Astrocyte (in vitro differentiated cells and primary cell): ENCODE measurements around the gene KCNMA1. TPM values are rescaled to one million over a fixed set of nuclear protein-coding genes. Genes with fewer than 3 reads are reported as not detected.
A peak's percentile ranks its signal among the peaks of the same experiment; 100 is the strongest.

Experiments used
- DNase-seq: peaks from one replicate; pipeline ENCODE4 v3.0.0-alpha.2; 2010; ENCODE audit warnings: low read depth
- FAIRE-seq: peaks from 2 replicates; lab custom pipeline; 2011; peaks lifted over from hg19 to GRCh38; lab: Jason Lieb, UNC
- H2AFZ ChIP-seq: 2 replicates; pipeline ENCODE4 v1.6.0; 2012; ENCODE audit warnings: low read depth, low read length, inconsistent platforms
- H3K27ac ChIP-seq: 2 replicates; pipeline ENCODE4 v1.5.1; 2011; ENCODE audit warnings: low read depth, low read length, inconsistent platforms
- H3K27me3 ChIP-seq: 2 replicates; pipeline ENCODE4 v1.6.0; 2011; ENCODE audit warnings: low read length, inconsistent platforms; ENCODE audit not compliant: insufficient read depth
- H3K36me3 ChIP-seq: 2 replicates; pipeline ENCODE4 v1.5.1; 2011; ENCODE audit warnings: low read length, inconsistent platforms; ENCODE audit not compliant: insufficient read depth
- H3K4me1 ChIP-seq: 2 replicates; pipeline ENCODE4 v1.5.1; 2011; ENCODE audit warnings: low read length, inconsistent platforms; ENCODE audit not compliant: insufficient read depth
- H3K4me2 ChIP-seq: 2 replicates; pipeline ENCODE4 v1.6.0; 2012; ENCODE audit warnings: low read length, inconsistent platforms
- H3K4me3 ChIP-seq: 2 replicates; pipeline ENCODE4 v1.5.1; 2011; ENCODE audit warnings: low read depth, mild to moderate bottlenecking, low read length, inconsistent platforms; ENCODE audit not compliant: insufficient read depth
- H3K79me2 ChIP-seq: 2 replicates; pipeline ENCODE4 v1.6.0; 2012; ENCODE audit warnings: mild to moderate bottlenecking, low read length, inconsistent platforms; ENCODE audit not compliant: insufficient read depth
- H3K9ac ChIP-seq: 2 replicates; pipeline ENCODE4 v1.6.0; 2012; ENCODE audit warnings: mild to moderate bottlenecking, low read length, inconsistent platforms
- H3K9me3 ChIP-seq: 2 replicates; pipeline ENCODE4 v1.5.1; 2012; ENCODE audit warnings: low read depth, mild to moderate bottlenecking, low read length, inconsistent platforms; ENCODE audit not compliant: insufficient read depth
- H4K20me1 ChIP-seq: 2 replicates; pipeline ENCODE4 v1.6.0; 2012; ENCODE audit warnings: low read length, inconsistent platforms; ENCODE audit not compliant: insufficient read depth
- H3K27ac Mint-ChIP-seq: one replicate; pipeline ENCODE4 v1.8.0; 2021; ENCODE audit warnings: mild to moderate bottlenecking, mixed read lengths; ENCODE audit not compliant: unreplicated experiment
- H3K27me3 Mint-ChIP-seq: one replicate; pipeline ENCODE4 v1.8.0; 2021; ENCODE audit warnings: low read depth, mixed read lengths; ENCODE audit not compliant: unreplicated experiment
- H3K36me3 Mint-ChIP-seq: one replicate; pipeline ENCODE4 v1.8.0; 2021; ENCODE audit warnings: low read depth, mixed read lengths; ENCODE audit not compliant: unreplicated experiment
- H3K4me1 Mint-ChIP-seq: one replicate; pipeline ENCODE4 v1.8.0; 2021; ENCODE audit warnings: low read depth, mixed read lengths; ENCODE audit not compliant: unreplicated experiment
- H3K4me3 Mint-ChIP-seq: one replicate; pipeline ENCODE4 v1.8.0; 2021; ENCODE audit warnings: mild to moderate bottlenecking, moderate library complexity, mixed read lengths; ENCODE audit not compliant: unreplicated experiment
- H3K9me3 Mint-ChIP-seq: one replicate; pipeline ENCODE4 v1.8.0; 2021; ENCODE audit warnings: mild to moderate bottlenecking, mixed read lengths; ENCODE audit not compliant: unreplicated experiment
- EZH2 ChIP-seq: IDR thresholded peaks from 2 replicates; pipeline ENCODE4 v1.6.1; 2012; ENCODE audit warnings: mild to moderate bottlenecking, low read length, inconsistent platforms; ENCODE audit not compliant: insufficient read depth
- total RNA-seq: library from RNA; stranded (reverse); gene quantifications from 2 replicates; pipeline ENCODE4 v1.2.1, GENCODE V29; 2021
- TF ChIP-seq, protein P1 (sequence below): IDR thresholded peaks from 2 replicates; pipeline ENCODE4 v1.5.1; 2011; ENCODE audit warnings: low read depth, mild to moderate bottlenecking, inconsistent platforms, low read length, moderate library complexity; ENCODE audit not compliant: insufficient read depth

Gene KCNMA1
- total RNA-seq, 1 donor from 2014 or later: 45.8 TPM

DNA sequence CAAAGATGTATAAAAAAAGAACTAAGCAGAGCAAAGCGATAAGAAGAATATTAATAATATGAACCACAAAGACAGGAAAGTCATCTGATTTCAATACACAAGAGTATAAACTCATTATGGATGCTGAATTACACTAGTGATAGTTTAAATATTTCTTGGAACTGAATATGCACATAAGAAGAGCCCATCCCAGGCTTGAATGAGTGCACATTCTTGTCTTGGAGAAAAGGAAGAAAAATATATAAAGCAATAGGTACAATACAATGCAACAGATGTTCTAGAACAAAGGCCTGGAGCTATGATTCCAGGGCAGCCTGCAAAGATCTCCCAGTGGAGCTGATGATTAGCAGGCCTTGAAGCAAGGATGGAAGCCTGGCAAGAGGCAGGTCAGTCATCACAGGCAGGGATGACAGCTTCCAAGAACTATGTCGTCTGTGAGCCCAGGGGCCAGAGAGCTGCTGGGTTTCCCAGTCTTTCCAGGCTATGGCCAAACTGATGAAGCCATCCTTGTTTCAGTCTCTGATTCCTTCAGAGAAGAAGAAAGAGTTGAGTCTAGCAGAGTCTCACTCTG is 277.6 kb downstream of the KCNMA1 start:
- Mint-ChIP-seq H3K4me1 (peaks cover 48% of the 10 kb centered on the region), H3K36me3 (peaks cover 6% of the 10 kb centered on the region), H3K27me3 (no peaks in the 10 kb centered on the region), H3K27ac (peak overlapping the region; percentile 29), H3K9me3 (no peaks in the 10 kb centered on the region), H3K4me3 (no peak overlapping the region)
- Histone ChIP-seq H4K20me1 (no peaks in the 10 kb centered on the region), H3K9ac (no peak overlapping the region), H3K79me2 (no peaks in the 10 kb centered on the region), H3K27me3 (no peaks in the 10 kb centered on the region), H3K4me2 (no peak overlapping the region), H2AFZ (no peak overlapping the region), H3K27ac (no peak overlapping the region), H3K4me3 (no peak overlapping the region), H3K36me3 (no peaks in the 10 kb centered on the region), H3K9me3 (no peaks in the 10 kb centered on the region), H3K4me1 (peaks cover 24% of the 10 kb centered on the region)
- no peak for TF ChIP-seq EZH2
- TF ChIP-seq, protein P1, sequence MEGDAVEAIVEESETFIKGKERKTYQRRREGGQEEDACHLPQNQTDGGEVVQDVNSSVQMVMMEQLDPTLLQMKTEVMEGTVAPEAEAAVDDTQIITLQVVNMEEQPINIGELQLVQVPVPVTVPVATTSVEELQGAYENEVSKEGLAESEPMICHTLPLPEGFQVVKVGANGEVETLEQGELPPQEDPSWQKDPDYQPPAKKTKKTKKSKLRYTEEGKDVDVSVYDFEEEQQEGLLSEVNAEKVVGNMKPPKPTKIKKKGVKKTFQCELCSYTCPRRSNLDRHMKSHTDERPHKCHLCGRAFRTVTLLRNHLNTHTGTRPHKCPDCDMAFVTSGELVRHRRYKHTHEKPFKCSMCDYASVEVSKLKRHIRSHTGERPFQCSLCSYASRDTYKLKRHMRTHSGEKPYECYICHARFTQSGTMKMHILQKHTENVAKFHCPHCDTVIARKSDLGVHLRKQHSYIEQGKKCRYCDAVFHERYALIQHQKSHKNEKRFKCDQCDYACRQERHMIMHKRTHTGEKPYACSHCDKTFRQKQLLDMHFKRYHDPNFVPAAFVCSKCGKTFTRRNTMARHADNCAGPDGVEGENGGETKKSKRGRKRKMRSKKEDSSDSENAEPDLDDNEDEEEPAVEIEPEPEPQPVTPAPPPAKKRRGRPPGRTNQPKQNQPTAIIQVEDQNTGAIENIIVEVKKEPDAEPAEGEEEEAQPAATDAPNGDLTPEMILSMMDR: no peak
- FAIRE-seq (no peak), DNase-seq (no peak)

DNA sequence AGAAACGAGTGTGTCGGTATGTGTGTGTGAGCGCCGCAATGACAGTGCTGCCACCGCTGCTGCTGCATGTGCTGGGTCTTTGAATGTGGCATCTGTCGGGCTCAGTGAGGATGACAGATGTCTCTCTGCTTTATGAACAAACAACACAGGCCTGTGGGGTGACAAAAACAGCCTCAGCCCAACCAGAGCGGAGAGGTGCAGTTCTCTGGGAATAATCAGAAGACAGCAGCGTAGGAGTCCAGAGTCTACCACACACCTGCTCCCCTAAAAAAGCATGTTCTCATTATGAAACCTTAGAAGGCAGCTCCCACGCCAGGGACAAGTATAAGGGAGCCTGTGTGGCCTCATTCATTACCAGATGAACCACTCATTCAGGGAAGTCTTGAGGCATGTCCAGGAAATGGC is 278.3 kb downstream of the KCNMA1 start:
- H3K4me3 Mint-ChIP-seq: no peak overlapping the region
- no peaks in the 10 kb centered on the region for H3K27me3 ChIP-seq
- no peak overlapping the region for H3K4me2 ChIP-seq
- peak overlapping the region; percentile 29 for H3K27ac Mint-ChIP-seq
- DNase-seq (no peak), FAIRE-seq (no peak)
- peaks cover 3% of the 10 kb centered on the region for H3K36me3 Mint-ChIP-seq
- peaks cover 49% of the 10 kb centered on the region for H3K4me1 Mint-ChIP-seq
- H3K4me1 ChIP-seq: peaks cover 24% of the 10 kb centered on the region
- no peak overlapping the region for H3K4me3 ChIP-seq
- no peak overlapping the region for H3K27ac ChIP-seq
- TF ChIP-seq EZH2: no peak
- TF ChIP-seq, protein P1: no peak
- no peaks in the 10 kb centered on the region for H3K36me3 ChIP-seq
- H3K9me3 ChIP-seq: no peaks in the 10 kb centered on the region
- H2AFZ ChIP-seq: no peak overlapping the region
- no peaks in the 10 kb centered on the region for H3K79me2 ChIP-seq
- H3K9me3 Mint-ChIP-seq: no peaks in the 10 kb centered on the region
- no peaks in the 10 kb centered on the region for H3K27me3 Mint-ChIP-seq
- H3K9ac ChIP-seq: no peak overlapping the region
- no peaks in the 10 kb centered on the region for H4K20me1 ChIP-seq

DNA sequence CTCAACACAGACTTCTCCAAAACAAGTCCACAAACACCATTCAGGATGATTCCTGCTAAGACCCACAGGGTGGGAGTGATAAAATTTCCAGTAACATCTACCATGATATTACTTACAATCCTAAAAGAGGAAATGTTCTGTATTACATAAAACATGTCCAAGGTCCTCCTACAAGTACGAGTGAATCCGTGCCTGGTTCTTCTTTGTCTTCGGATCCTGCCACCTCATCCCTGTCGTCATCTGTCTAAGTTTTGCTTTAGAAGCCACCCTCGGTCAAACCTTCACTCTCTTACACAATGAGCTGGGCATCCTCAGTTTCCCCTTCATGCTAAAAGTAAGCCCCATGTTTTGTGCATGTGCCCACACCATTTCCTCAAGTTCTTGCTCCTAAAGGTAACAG is 279.0 kb downstream of the KCNMA1 start:
- H3K79me2 ChIP-seq: no peaks in the 10 kb centered on the region
- H3K4me2 ChIP-seq: no peak overlapping the region
- H3K27me3 ChIP-seq: no peaks in the 10 kb centered on the region
- no peaks in the 10 kb centered on the region for H3K27me3 Mint-ChIP-seq
- peaks cover 47% of the 10 kb centered on the region for H3K4me1 Mint-ChIP-seq
- no peaks in the 10 kb centered on the region for H3K9me3 Mint-ChIP-seq
- peak overlapping the region; percentile 67 for H3K27ac ChIP-seq
- TF ChIP-seq EZH2: no peak
- TF ChIP-seq, protein P1: no peak
- no peaks in the 10 kb centered on the region for H3K36me3 ChIP-seq
- H3K27ac Mint-ChIP-seq: peak overlapping the region; percentile 95
- FAIRE-seq (peak; percentile 69), DNase-seq (no peak)
- peak overlapping the region; percentile 49 for H3K9ac ChIP-seq
- peak overlapping the region; percentile 16 for H3K4me3 Mint-ChIP-seq
- H3K36me3 Mint-ChIP-seq: peaks cover 3% of the 10 kb centered on the region
- no peak overlapping the region for H2AFZ ChIP-seq
- H3K4me1 ChIP-seq: peaks cover 24% of the 10 kb centered on the region
- H3K9me3 ChIP-seq: no peaks in the 10 kb centered on the region
- H4K20me1 ChIP-seq: no peaks in the 10 kb centered on the region
- no peak overlapping the region for H3K4me3 ChIP-seq
